Mesendoderm (in vitro differentiated cells): ENCODE data around the gene IFI27.

ENCODE experiments used
- DNase-seq: peaks from one replicate; pipeline ENCODE4 v3.0.0; 2013
- H2AK5ac ChIP-seq: 2 replicates; pipeline ENCODE4 v1.6.1; 2013; ENCODE audit warnings: low read length, inconsistent platforms
- H2BK120ac ChIP-seq: 2 replicates; pipeline ENCODE4 v1.6.1; 2013; ENCODE audit warnings: low read depth, mild to moderate bottlenecking, low read length, moderate library complexity, mixed read lengths
- H2BK15ac ChIP-seq: replicated peaks from 2 replicates; pipeline ENCODE4 v1.6.1; 2013; ENCODE audit warnings: low read depth, mild to moderate bottlenecking, moderate library complexity
- H2BK5ac ChIP-seq: 2 replicates; pipeline ENCODE4 v1.6.1; 2013; ENCODE audit warnings: low read length, inconsistent platforms
- H3K18ac ChIP-seq: 2 replicates; pipeline ENCODE4 v1.6.1; 2013; ENCODE audit warnings: mild to moderate bottlenecking, low read length, mixed read lengths
- H3K23ac ChIP-seq: one replicate; pipeline ENCODE4 v1.6.1; 2013; ENCODE audit warnings: low read length
- H3K27ac ChIP-seq: 2 replicates; pipeline ENCODE4 v1.5.1; 2013; ENCODE audit warnings: low read depth, mild to moderate bottlenecking, inconsistent platforms, low read length, moderate library complexity
- H3K27me3 ChIP-seq: 2 replicates; pipeline ENCODE4 v1.6.1; 2013; ENCODE audit warnings: low read length, control low read depth, mild to moderate bottlenecking, inconsistent platforms; ENCODE audit not compliant: insufficient read depth, poor library complexity
- H3K36me3 ChIP-seq: 2 replicates; pipeline ENCODE4 v1.6.1; 2013; ENCODE audit warnings: low read length, inconsistent platforms; ENCODE audit not compliant: control insufficient read depth, insufficient read depth
- H3K4ac ChIP-seq: one replicate; pipeline ENCODE4 v1.6.1; 2013; ENCODE audit warnings: low read depth, mild to moderate bottlenecking, low read length, moderate library complexity
- H3K4me1 ChIP-seq: 2 replicates; pipeline ENCODE4 v1.6.1; 2013; ENCODE audit warnings: low read depth, low read length, inconsistent platforms; ENCODE audit not compliant: control insufficient read depth
- H3K4me2 ChIP-seq: 2 replicates; pipeline ENCODE4 v1.6.1; 2013; ENCODE audit warnings: low read length
- H3K4me3 ChIP-seq: 2 replicates; pipeline ENCODE4 v1.5.1; 2013; ENCODE audit warnings: mild to moderate bottlenecking, low read length
- H3K56ac ChIP-seq: one replicate; pipeline ENCODE4 v1.6.1; 2013; ENCODE audit warnings: low read length
- H3K79me1 ChIP-seq: 2 replicates; pipeline ENCODE4 v1.6.1; 2013; ENCODE audit warnings: low read length, inconsistent platforms
- H3K79me2 ChIP-seq: 2 replicates; pipeline ENCODE4 v1.6.1; 2013; ENCODE audit warnings: mild to moderate bottlenecking, low read length; ENCODE audit not compliant: control insufficient read depth, insufficient read depth
- H3K9ac ChIP-seq: 2 replicates; pipeline ENCODE4 v1.6.1; 2013; ENCODE audit warnings: low read length, inconsistent platforms
- H4K5ac ChIP-seq: one replicate; pipeline ENCODE4 v1.6.1; 2013; ENCODE audit warnings: low read length
- H4K8ac ChIP-seq: one replicate; pipeline ENCODE4 v1.6.1; 2013; ENCODE audit warnings: low read depth, mild to moderate bottlenecking, control low read depth, low read length, moderate library complexity
- WGBS: extraction: QIAGEN DNeasy Blood & Tissue Kit; methylation state at CpG from one replicate; pipeline ENCODE4 v1.1.7; 2013; ENCODE audit warnings: low lambda C conversion rate, missing lambda C conversion rate; ENCODE audit not compliant: insufficient coverage; ENCODE audit errors: extremely low coverage; 5-methylcytosine and 5-hydroxymethylcytosine counted together

Gene IFI27

DNA sequence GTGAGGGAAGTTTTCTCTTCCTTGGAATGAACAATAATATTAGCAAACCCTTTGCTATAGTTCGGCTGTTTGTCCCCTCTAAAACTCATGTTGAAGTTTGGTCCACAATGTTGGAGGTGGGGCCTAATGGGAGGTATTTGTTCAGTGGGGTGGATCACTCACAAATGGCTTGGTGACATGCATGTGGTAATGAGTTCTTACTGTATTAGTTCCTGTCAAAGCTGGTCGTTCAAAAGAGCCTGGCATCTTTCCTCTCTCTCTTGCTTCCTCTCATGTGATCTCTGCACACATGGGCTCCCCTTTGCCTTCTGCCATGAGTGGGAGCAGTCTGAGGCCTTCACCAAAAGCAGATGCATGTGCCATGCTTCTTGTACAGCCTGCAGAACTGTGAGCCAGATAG, 50.5 kb downstream of the IFI27 start:
- Histone ChIP-seq H3K4me3 (no peak overlapping the region), H3K9ac (no peak overlapping the region), H3K79me1 (no peaks in the 10 kb centered on the region), H2BK5ac (no peak overlapping the region), H2BK120ac (no peak overlapping the region), H4K5ac (no peak overlapping the region), H3K27ac (no peak overlapping the region), H3K36me3 (no peaks in the 10 kb centered on the region), H3K18ac (no peak overlapping the region), H3K79me2 (no peaks in the 10 kb centered on the region), H2BK15ac (no peak overlapping the region), H3K4ac (no peak overlapping the region), H2AK5ac (no peak overlapping the region), H3K4me2 (no peak overlapping the region), H3K4me1 (peaks cover 2% of the 10 kb centered on the region), H3K56ac (no peak overlapping the region), H3K27me3 (no peaks in the 10 kb centered on the region), H4K8ac (no peak overlapping the region), H3K23ac (no peak overlapping the region)
- DNase-seq = no peak
- no CpG with 5 or more reads among the region's 2 CpGs for WGBS

DNA sequence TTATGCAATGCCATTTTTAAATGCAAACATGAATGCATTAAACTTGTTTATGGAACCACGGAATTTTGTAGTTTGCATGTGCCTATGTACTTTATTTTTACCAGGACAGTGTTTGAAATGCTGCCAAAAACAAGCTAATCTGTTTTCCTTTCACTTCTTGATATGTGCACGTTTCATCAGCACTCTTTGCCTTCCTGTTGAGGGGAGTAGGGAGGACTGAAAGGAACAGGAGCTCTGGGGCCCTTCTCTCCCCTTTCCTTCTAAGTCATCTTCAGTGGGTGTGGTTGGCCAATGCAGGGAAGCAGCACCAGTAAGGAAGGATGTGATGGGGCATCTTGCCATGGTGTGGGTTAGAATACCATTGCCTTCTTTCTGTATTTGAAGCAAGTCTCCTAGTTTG, 51.4 kb downstream of the IFI27 start:
- no peak overlapping the region for H3K9ac ChIP-seq
- no peak overlapping the region for H3K4me2 ChIP-seq
- no CpG with 5 or more reads among the region's 2 CpGs for WGBS
- H3K18ac ChIP-seq = no peak overlapping the region
- H3K4me1 ChIP-seq = peaks cover 2% of the 10 kb centered on the region
- no peaks in the 10 kb centered on the region for H3K36me3 ChIP-seq
- no peak overlapping the region for H3K4me3 ChIP-seq
- no peak overlapping the region for H3K56ac ChIP-seq
- no peak overlapping the region for H3K23ac ChIP-seq
- H2BK5ac ChIP-seq = no peak overlapping the region
- H2AK5ac ChIP-seq = no peak overlapping the region
- no peak overlapping the region for H4K5ac ChIP-seq
- no peaks in the 10 kb centered on the region for H3K79me1 ChIP-seq
- H2BK120ac ChIP-seq = no peak overlapping the region
- no peak overlapping the region for H4K8ac ChIP-seq
- no peak for DNase-seq
- no peaks in the 10 kb centered on the region for H3K79me2 ChIP-seq
- H3K27ac ChIP-seq = no peak overlapping the region
- no peaks in the 10 kb centered on the region for H3K27me3 ChIP-seq
- H3K4ac ChIP-seq = no peak overlapping the region
- H2BK15ac ChIP-seq = no peak overlapping the region

DNA sequence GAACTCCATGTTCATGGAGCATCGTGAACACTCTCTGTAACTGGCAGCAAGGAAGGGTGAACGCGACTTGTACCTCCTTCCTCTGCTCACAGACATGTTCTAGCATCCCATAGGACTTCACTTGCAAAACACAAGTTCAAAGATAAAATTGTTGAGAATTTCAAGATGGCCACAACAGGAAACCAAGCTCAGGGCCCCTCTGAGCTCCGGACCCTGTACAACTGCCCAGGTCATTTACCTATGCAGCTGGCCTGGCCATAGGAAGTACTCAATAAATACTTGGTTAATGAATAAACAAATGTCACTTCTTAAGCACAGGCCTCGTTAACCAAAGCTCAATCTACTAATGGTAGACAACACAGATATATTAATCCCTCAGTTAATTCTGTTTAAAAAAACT, 51.9 kb downstream of the IFI27 start:
- Histone ChIP-seq H3K27me3 (no peaks in the 10 kb centered on the region), H3K79me1 (no peaks in the 10 kb centered on the region), H3K9ac (no peak overlapping the region), H4K8ac (no peak overlapping the region), H2BK15ac (no peak overlapping the region), H3K27ac (no peak overlapping the region), H3K4me3 (no peak overlapping the region), H4K5ac (no peak overlapping the region), H3K36me3 (no peaks in the 10 kb centered on the region), H2BK120ac (no peak overlapping the region), H3K56ac (no peak overlapping the region), H3K4me1 (peaks cover 2% of the 10 kb centered on the region), H3K4ac (no peak overlapping the region), H2AK5ac (no peak overlapping the region), H3K4me2 (no peak overlapping the region), H3K23ac (no peak overlapping the region), H3K18ac (no peak overlapping the region), H3K79me2 (no peaks in the 10 kb centered on the region), H2BK5ac (no peak overlapping the region)
- DNase-seq = no peak
- no CpG with 5 or more reads among the region's 5 CpGs for WGBS

DNA sequence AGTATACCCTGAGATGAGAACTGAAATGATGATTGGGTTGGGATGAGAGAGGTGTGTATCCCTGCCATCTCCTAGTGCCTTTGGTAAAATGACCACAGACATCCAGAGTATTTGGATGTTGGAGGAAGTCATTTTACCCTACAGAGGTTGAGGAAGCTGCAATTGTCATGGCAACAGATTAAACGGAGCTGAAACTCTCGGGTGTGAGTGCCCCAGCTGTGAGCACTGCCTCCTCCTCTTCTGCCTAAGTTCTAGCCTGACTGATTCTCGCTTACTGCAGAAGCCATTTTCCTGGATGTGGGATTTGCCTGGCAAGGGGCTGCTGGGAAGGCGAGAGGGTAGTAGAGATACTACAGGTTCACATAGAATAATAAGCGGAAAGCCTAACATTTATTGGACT, 53.3 kb downstream of the IFI27 start:
- no peak overlapping the region for H2BK5ac ChIP-seq
- H3K4me3 ChIP-seq = no peak overlapping the region
- no peak overlapping the region for H3K4me2 ChIP-seq
- H3K23ac ChIP-seq = no peak overlapping the region
- no CpG with 5 or more reads among the region's 5 CpGs for WGBS
- DNase-seq = peak; percentile 65
- H3K79me1 ChIP-seq = no peaks in the 10 kb centered on the region
- no peak overlapping the region for H4K5ac ChIP-seq
- H2BK15ac ChIP-seq = no peak overlapping the region
- H3K79me2 ChIP-seq = no peaks in the 10 kb centered on the region
- no peak overlapping the region for H3K56ac ChIP-seq
- no peak overlapping the region for H3K4ac ChIP-seq
- no peak overlapping the region for H2AK5ac ChIP-seq
- H3K27ac ChIP-seq = no peak overlapping the region
- no peak overlapping the region for H3K9ac ChIP-seq
- H3K18ac ChIP-seq = no peak overlapping the region
- H3K36me3 ChIP-seq = no peaks in the 10 kb centered on the region
- no peaks in the 10 kb centered on the region for H3K27me3 ChIP-seq
- peaks cover 2% of the 10 kb centered on the region for H3K4me1 ChIP-seq
- no peak overlapping the region for H4K8ac ChIP-seq
- no peak overlapping the region for H2BK120ac ChIP-seq

DNA sequence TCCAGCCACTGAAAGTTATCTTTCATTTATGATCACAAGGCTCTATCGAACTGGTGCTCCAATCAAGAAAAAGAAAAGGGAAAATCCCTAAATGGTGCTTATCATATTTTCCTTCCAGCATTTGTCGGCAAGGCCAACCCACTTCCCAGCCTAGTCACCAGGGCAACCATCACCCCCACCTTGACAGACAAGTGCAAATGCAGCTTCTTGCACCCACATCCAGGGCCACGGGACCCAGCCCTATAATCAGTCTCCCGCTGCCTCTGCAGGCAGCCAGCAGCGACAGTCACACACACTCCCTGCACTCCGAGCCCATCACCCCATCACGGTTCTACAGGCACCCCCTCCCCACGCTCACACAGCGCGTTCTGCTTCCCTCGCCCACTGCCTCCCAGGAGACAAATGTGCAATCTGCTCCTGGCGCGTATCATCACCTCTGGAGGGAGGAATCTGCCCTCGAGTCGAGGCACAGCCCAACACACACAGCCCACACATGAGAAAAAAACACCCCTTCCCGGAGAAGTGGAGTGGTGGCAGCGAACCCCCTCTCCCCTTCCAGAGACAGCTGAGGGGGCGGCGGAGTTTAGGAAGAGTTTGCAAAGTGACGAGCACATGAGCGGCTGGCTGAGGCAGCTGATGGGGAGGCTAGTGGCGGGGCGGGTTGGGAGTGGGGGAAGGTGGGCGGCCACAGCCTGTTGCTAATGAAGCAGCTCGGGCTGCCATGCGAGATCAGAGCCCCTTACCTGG, 54.3 kb downstream of the IFI27 start:
- H2AK5ac ChIP-seq = no peak overlapping the region
- no peak overlapping the region for H3K4ac ChIP-seq
- H3K9ac ChIP-seq = peak overlapping the region; percentile 39
- no peak overlapping the region for H4K8ac ChIP-seq
- WGBS = no CpG with 5 or more reads among the region's 26 CpGs
- no peak overlapping the region for H2BK15ac ChIP-seq
- H2BK120ac ChIP-seq = no peak overlapping the region
- no peak overlapping the region for H3K27ac ChIP-seq
- no peak overlapping the region for H3K4me3 ChIP-seq
- H3K27me3 ChIP-seq = no peaks in the 10 kb centered on the region
- DNase-seq = no peak
- H3K4me2 ChIP-seq = peak overlapping the region; percentile 3
- H3K36me3 ChIP-seq = no peaks in the 10 kb centered on the region
- H3K79me2 ChIP-seq = no peaks in the 10 kb centered on the region
- H3K4me1 ChIP-seq = peaks cover 2% of the 10 kb centered on the region
- no peak overlapping the region for H2BK5ac ChIP-seq
- no peak overlapping the region for H4K5ac ChIP-seq
- peak overlapping the region; percentile 65 for H3K56ac ChIP-seq
- no peak overlapping the region for H3K18ac ChIP-seq
- H3K79me1 ChIP-seq = no peaks in the 10 kb centered on the region
- H3K23ac ChIP-seq = peak overlapping the region; percentile 54

DNA sequence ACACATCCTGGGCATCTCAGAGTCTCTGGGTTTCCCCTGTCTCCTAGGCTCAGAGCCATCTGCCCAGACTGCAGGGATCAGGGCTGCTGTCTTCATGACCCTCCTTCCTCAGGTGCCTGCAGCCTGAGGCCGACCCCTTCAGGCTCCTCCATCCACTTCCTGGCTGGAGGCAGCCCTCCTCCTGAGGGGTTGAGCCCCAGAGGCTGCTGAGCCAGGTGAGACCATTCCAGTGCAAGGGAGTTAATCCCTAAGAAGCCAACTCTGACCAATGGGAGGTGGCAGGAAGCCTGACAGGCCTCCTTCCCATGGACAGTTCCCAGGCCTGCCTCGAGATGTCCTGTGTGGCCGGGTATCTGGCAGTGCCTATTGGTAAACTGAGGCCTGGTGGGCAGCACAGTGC, 55.2 kb downstream of the IFI27 start:
- H3K23ac ChIP-seq = peak overlapping the region; percentile 31
- whole genome bisulfite sequencing = no CpG with 5 or more reads among the region's 3 CpGs
- DNase-seq = peak; percentile 10

More for the DNA sequence above, 55.2 kb downstream of the IFI27 start:
- Histone ChIP-seq H3K4me3 (no peak overlapping the region), H3K27me3 (no peaks in the 10 kb centered on the region), H3K18ac (no peak overlapping the region), H2AK5ac (no peak overlapping the region), H2BK15ac (no peak overlapping the region), H3K79me2 (no peaks in the 10 kb centered on the region), H4K8ac (no peak overlapping the region), H3K27ac (no peak overlapping the region), H3K4me2 (no peak overlapping the region), H2BK120ac (no peak overlapping the region), H3K36me3 (no peaks in the 10 kb centered on the region), H3K79me1 (no peaks in the 10 kb centered on the region), H3K9ac (no peak overlapping the region), H3K56ac (no peak overlapping the region), H4K5ac (no peak overlapping the region), H2BK5ac (no peak overlapping the region), H3K4me1 (peaks cover 2% of the 10 kb centered on the region), H3K4ac (no peak overlapping the region)
